GM18907 (cell line): ENCODE measurements around the gene NAV2.

Source experiments
- ATAC-seq: cut with Tn5 transposase; IDR thresholded peaks from one replicate; pipeline ENCODE4 v1.9.1; 2021; ENCODE audit warnings: mild to moderate bottlenecking, moderate library complexity; ENCODE audit not compliant: unreplicated experiment

The NAV2 gene

GRCh38 chr11:19849947-19850593 is 137.4 kb downstream of the NAV2 start:
- no peak for ATAC-seq

GRCh38 chr11:19852288-19852687 is 139.7 kb downstream of the NAV2 start:
- no peak for ATAC-seq

- no peak for ATAC-seq
Measured at GRCh38 chr11:19853016-19853415, 140.4 kb downstream of the NAV2 start.

- ATAC-seq: no peak
Measured at GRCh38 chr11:19853920-19854319, 141.3 kb downstream of the NAV2 start.

- no peak for ATAC-seq
Measured at GRCh38 chr11:19861171-19861570, 148.5 kb downstream of the NAV2 start.

GRCh38 chr11:19862091-19862490 is 149.5 kb downstream of the NAV2 start:
- ATAC-seq: no peak

- ATAC-seq: no peak
Measured at GRCh38 chr11:19864141-19865140, 151.8 kb downstream of the NAV2 start.

- ATAC-seq: no peak
Measured at GRCh38 chr11:19866037-19866436, 153.4 kb downstream of the NAV2 start.

- ATAC-seq: no peak
Measured at GRCh38 chr11:19866521-19866920, 153.9 kb downstream of the NAV2 start.

- ATAC-seq: no peak
Measured at GRCh38 chr11:19867064-19867463, 154.4 kb downstream of the NAV2 start.

- no peak for ATAC-seq
Measured at GRCh38 chr11:19868281-19868821, 155.7 kb downstream of the NAV2 start.

- ATAC-seq: no peak
Measured at GRCh38 chr11:19868871-19869270, 156.2 kb downstream of the NAV2 start.

GRCh38 chr11:19869466-19869865 is 156.8 kb downstream of the NAV2 start:
- ATAC-seq: no peak

- no peak for ATAC-seq
Measured at GRCh38 chr11:19869946-19870589, 157.4 kb downstream of the NAV2 start.

GRCh38 chr11:19871531-19871930 is 158.9 kb downstream of the NAV2 start:
- no peak for ATAC-seq

- ATAC-seq: no peak
Measured at GRCh38 chr11:19872512-19873145, 160.0 kb downstream of the NAV2 start.

GRCh38 chr11:19873730-19874129 is 161.1 kb downstream of the NAV2 start:
- ATAC-seq: no peak

GRCh38 chr11:19874266-19874665 is 161.6 kb downstream of the NAV2 start:
- ATAC-seq: no peak

GRCh38 chr11:19876750-19877149 is 164.1 kb downstream of the NAV2 start:
- no peak for ATAC-seq

- ATAC-seq: no peak
Measured at GRCh38 chr11:19878520-19878919, 165.9 kb downstream of the NAV2 start.
